Endothelial cell of umbilical vein (primary cell): ENCODE data around the gene RIOX2.

Source experiments
- CTCF ChIP-seq, 2 donors: IDR thresholded peaks; 1 replicate in 1 of 2; 2 replicates in 1 of 2; pipeline ENCODE4 v1.5.1; 2011; ENCODE audit warnings: low read length in 2 of 2, mild to moderate bottlenecking in 2 of 2, moderate library complexity in 2 of 2, control low read depth in 1 of 2, inconsistent platforms in 1 of 2, low read depth in 1 of 2; ENCODE audit not compliant: insufficient read depth in 1 of 2; ENCODE audit errors: extremely low read depth in 1 of 2
- EZH2 ChIP-seq: IDR thresholded peaks from 2 replicates; pipeline ENCODE4 v1.6.1; 2012; ENCODE audit warnings: borderline replicate concordance, low read depth, mild to moderate bottlenecking, moderate library complexity, low read length, inconsistent platforms; ENCODE audit not compliant: severe bottlenecking
- GATA2 ChIP-seq: IDR thresholded peaks from 2 replicates; pipeline ENCODE4 v1.7.0; 2011; ENCODE audit warnings: low read depth, mild to moderate bottlenecking, moderate library complexity, mixed read lengths, low read length; ENCODE audit not compliant: insufficient read length, insufficient read depth
- JUN ChIP-seq: IDR thresholded peaks from 2 replicates; pipeline ENCODE4 v1.6.1; 2011; ENCODE audit warnings: borderline replicate concordance, low read depth; ENCODE audit not compliant: insufficient read length, insufficient read depth
- MAX ChIP-seq: IDR thresholded peaks from 2 replicates; pipeline ENCODE4 v1.6.1; 2011; ENCODE audit not compliant: insufficient read depth, insufficient read length
- MYC ChIP-seq: IDR thresholded peaks from one replicate; pipeline ENCODE4 v1.6.1; 2011; ENCODE audit warnings: mild to moderate bottlenecking, low read depth, low read length
- POLR2A ChIP-seq: IDR thresholded peaks from 2 replicates; pipeline ENCODE4 v1.6.1; 2012; ENCODE audit warnings: low read depth, mild to moderate bottlenecking, control low read depth, low read length
- POLR2AphosphoS5 ChIP-seq: IDR thresholded peaks from 2 replicates; pipeline ENCODE4 v1.6.1; 2012; ENCODE audit warnings: low read depth, mild to moderate bottlenecking, control low read depth, low read length, moderate library complexity; ENCODE audit not compliant: insufficient read depth

- TF ChIP-seq GATA2 (no peak), CTCF (IDR thresholded peaks at IDR 0.05; ENCODE audit: extremely low read depth in 1 of 2, insufficient read depth in 1 of 2, low read depth in 1 of 2, low read length in 2 of 2) (no peak), JUN (no peak), POLR2A (no peak), EZH2 (no peak), MAX (no peak), POLR2AphosphoS5 (no peak), MYC (no peak)
Measured at GRCh38 chr3:97957617-97958311, 14.5 kb downstream of the RIOX2 start.
